ENCODE results near the gene PTPRG.

GRCh38 chr3:61595288-61595687 lies 33.9 kb downstream of the PTPRG start:
- TF ChIP-seq POLR2A (IDR thresholded peaks at IDR 0.05; ENCODE audit: low read length) (no peak), GATA1 (IDR thresholded peaks at IDR 0.05; ENCODE audit: low read depth, low read length) (no peak)
